ENCODE results near the gene FMN1. TPM values are rescaled to one million over a fixed set of nuclear protein-coding genes. Genes with fewer than 3 reads are reported as not detected.

The FMN1 gene
- total RNA-seq, 1 experiment from 2014 or later = 1.2 TPM

DNA sequence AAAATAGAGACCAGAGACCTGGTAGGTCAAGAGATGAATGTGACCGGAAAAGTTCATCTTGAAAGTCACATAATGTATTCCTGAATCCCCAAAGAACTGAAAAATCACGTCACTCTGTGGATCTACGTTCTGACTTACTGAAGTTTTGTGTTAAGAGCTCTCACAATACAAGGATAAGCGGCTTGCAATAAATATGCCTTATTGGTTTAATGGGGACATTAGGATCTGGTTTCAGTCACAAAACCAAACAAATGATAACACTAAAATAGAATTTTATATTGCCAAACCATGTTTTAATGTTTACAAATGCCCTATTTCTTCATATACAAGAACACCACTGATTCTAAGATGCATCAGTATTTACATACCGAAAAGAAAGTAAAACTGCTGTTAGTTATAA lies 164.2 kb downstream of the FMN1 start:
- TF ChIP-seq, protein P1, sequence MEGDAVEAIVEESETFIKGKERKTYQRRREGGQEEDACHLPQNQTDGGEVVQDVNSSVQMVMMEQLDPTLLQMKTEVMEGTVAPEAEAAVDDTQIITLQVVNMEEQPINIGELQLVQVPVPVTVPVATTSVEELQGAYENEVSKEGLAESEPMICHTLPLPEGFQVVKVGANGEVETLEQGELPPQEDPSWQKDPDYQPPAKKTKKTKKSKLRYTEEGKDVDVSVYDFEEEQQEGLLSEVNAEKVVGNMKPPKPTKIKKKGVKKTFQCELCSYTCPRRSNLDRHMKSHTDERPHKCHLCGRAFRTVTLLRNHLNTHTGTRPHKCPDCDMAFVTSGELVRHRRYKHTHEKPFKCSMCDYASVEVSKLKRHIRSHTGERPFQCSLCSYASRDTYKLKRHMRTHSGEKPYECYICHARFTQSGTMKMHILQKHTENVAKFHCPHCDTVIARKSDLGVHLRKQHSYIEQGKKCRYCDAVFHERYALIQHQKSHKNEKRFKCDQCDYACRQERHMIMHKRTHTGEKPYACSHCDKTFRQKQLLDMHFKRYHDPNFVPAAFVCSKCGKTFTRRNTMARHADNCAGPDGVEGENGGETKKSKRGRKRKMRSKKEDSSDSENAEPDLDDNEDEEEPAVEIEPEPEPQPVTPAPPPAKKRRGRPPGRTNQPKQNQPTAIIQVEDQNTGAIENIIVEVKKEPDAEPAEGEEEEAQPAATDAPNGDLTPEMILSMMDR (IDR thresholded peaks at IDR 0.05; ENCODE audit: unreplicated experiment) = no peak
- Mint-ChIP-seq H3K27ac (ENCODE audit: low read depth, unreplicated experiment) (no peak overlapping the region), H3K4me3 (ENCODE audit: unreplicated experiment) (no peak overlapping the region), H3K4me1 (ENCODE audit: insufficient read depth, unreplicated experiment) (no peaks in the 10 kb centered on the region), H3K27me3 (ENCODE audit: insufficient read depth, unreplicated experiment) (no peaks in the 10 kb centered on the region), H3K9me3 (ENCODE audit: unreplicated experiment) (no peaks in the 10 kb centered on the region), H3K36me3 (ENCODE audit: insufficient read depth, unreplicated experiment) (no peaks in the 10 kb centered on the region)
- POLR2A ChIA-PET = interaction anchor here (1.3 kb wide), 1 partner anchor 8 kb away, joined by 3 read pairs; no protein-coding TSS in a partner anchor
- CTCF ChIA-PET = interaction anchor here (1.1 to 1.2 kb wide), 3 partner anchors 8 to 103 kb away, joined by 3 to 4 read pairs (median 4); no protein-coding TSS in a partner anchor
- no TSS peak for BruUV-seq (replicated peaks)
- DNase-seq (ENCODE audit: unreplicated experiment) = no peak
- intact Hi-C loops (cut with micrococcal nuclease) = no loop called here

DNA sequence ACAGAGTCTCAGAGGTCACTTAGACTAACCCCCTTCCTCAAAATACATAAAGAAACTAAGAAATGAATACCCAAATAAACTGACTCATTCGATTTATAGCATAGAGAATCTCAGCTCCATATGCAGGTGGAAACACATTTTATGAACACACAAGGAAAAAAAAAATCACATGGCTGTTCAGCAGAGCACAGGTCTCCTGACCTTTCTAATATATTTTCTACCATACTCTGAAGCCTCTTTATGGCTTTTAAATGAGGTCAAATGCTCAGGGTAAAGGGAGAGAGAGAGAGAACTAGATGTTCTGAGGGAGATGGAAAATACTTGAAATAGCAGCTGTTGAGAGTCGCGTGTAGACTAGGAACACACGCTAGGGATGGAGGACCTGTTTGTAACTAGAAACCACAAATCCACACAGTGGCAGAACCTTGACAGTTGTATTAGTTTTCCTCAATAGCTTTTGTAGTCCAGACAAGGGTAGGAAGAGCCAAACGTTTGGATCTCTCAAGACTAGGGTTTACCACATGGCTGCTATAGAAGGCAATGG lies 165.3 kb downstream of the FMN1 start:
- BruUV-seq (replicated peaks) = no TSS peak
- H3K9me3 Mint-ChIP-seq (ENCODE audit: unreplicated experiment) = no peaks in the 10 kb centered on the region
- intact Hi-C loops (cut with micrococcal nuclease) = no loop called here

DNA sequence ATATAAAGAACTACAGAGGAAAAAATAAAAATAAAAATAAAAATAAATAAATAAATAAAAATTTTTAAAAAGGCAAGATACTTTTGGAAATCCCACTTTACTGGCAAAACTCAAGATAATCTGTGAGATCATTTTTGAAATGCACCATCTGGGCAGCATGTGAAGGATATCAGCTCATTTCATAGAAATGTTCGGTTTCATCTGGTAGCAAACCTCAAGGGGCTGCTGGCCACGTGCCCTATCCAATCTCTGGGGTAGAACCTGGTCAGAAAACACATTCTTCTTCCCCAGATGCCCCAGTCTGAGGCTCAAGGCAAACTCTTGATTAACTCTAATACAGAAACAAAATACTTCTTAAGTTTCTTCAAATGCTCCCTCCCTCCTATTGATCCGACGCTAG lies 166.0 kb downstream of the FMN1 start:
- Mint-ChIP-seq H3K27ac (ENCODE audit: low read depth, unreplicated experiment) (no peak overlapping the region), H3K4me3 (ENCODE audit: unreplicated experiment) (no peak overlapping the region), H3K9me3 (ENCODE audit: unreplicated experiment) (no peaks in the 10 kb centered on the region), H3K36me3 (ENCODE audit: insufficient read depth, unreplicated experiment) (no peaks in the 10 kb centered on the region), H3K27me3 (ENCODE audit: insufficient read depth, unreplicated experiment) (no peaks in the 10 kb centered on the region), H3K4me1 (ENCODE audit: insufficient read depth, unreplicated experiment) (no peaks in the 10 kb centered on the region)
- BruUV-seq (replicated peaks) = no TSS peak
- DNase-seq (ENCODE audit: unreplicated experiment) = no peak
- CTCF ChIA-PET = interaction anchor here (0.8 to 4.4 kb wide), 5 partner anchors 7 to 104 kb away, joined by 3 to 25 read pairs (median 3); no protein-coding TSS in a partner anchor
- POLR2A ChIA-PET = interaction anchor here (1.4 to 1.6 kb wide), 2 partner anchors 16 to 40 kb away, joined by 3 to 4 read pairs; no protein-coding TSS in a partner anchor
- TF ChIP-seq, protein P1 (IDR thresholded peaks at IDR 0.05; ENCODE audit: unreplicated experiment) = no peak
- intact Hi-C loops (cut with micrococcal nuclease) = no loop called here

More for the DNA sequence above, 165.3 kb downstream of the FMN1 start:
- Mint-ChIP-seq H3K36me3 (ENCODE audit: insufficient read depth, unreplicated experiment) (no peaks in the 10 kb centered on the region), H3K4me3 (ENCODE audit: unreplicated experiment) (no peak overlapping the region), H3K27me3 (ENCODE audit: insufficient read depth, unreplicated experiment) (no peaks in the 10 kb centered on the region), H3K4me1 (ENCODE audit: insufficient read depth, unreplicated experiment) (no peaks in the 10 kb centered on the region), H3K27ac (ENCODE audit: low read depth, unreplicated experiment) (no peak overlapping the region)
- CTCF ChIA-PET = interaction anchor here (0.6 to 1.4 kb wide), 6 partner anchors 8 to 374 kb away, joined by 3 to 6 read pairs (median 3); no protein-coding TSS in a partner anchor
- TF ChIP-seq, protein P1 (IDR thresholded peaks at IDR 0.05; ENCODE audit: unreplicated experiment) = no peak
- POLR2A ChIA-PET = interaction anchor here (0.6 to 1.6 kb wide), 3 partner anchors 16 to 1299 kb away, joined by 3 to 4 read pairs (median 3); no protein-coding TSS in a partner anchor
- DNase-seq (ENCODE audit: unreplicated experiment) = no peak

DNA sequence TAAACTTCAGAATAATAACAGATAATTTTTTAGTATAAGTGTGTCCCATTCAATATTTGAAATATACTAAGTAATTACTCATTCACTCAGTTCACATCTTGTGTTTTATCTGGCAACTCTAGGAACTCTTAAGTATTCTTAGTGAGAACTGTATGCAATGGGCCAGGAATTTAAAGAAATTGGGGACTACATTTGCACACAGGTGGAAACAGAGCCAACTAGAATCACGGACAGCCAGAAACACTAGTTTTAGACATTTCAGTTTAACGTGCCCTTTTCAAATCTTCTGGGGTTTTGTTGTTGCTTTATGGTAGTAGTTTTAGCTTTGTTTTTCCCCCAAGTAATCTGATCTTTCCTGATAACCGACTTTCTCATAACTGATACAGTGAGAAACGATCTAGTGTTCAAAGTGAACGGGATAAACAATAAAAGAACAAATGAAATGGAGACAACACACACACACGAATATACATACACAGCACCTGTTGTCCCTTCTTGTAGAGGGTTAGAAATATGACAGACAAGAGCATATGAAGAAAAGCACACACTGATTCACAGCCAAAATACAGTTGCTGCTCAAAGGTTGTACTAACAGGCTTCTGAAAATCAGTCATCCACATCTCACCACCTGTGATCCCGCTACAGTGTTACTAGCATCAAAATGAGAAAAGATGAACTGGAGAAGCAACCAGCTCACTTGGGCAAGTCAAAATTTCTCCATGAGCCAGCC lies 167.0 kb downstream of the FMN1 start:
- Mint-ChIP-seq H3K4me3 (ENCODE audit: unreplicated experiment) (no peak overlapping the region), H3K27ac (ENCODE audit: low read depth, unreplicated experiment) (no peak overlapping the region), H3K9me3 (ENCODE audit: unreplicated experiment) (no peaks in the 10 kb centered on the region), H3K36me3 (ENCODE audit: insufficient read depth, unreplicated experiment) (no peaks in the 10 kb centered on the region), H3K27me3 (ENCODE audit: insufficient read depth, unreplicated experiment) (no peaks in the 10 kb centered on the region), H3K4me1 (ENCODE audit: insufficient read depth, unreplicated experiment) (peaks cover 5% of the 10 kb centered on the region)
- no TSS peak for BruUV-seq (replicated peaks)
- ChIA-PET CTCF (interaction anchor here (1.1 to 4.4 kb wide), 4 partner anchors 14 to 673 kb away, joined by 3 to 25 read pairs (median 4); no protein-coding TSS in a partner anchor), POLR2A (interaction anchor here (2.0 kb wide), 1 partner anchor 14 kb away, joined by 6 read pairs; no protein-coding TSS in a partner anchor)
- intact Hi-C loops (cut with micrococcal nuclease) = no loop called here
- TF ChIP-seq, protein P1 (IDR thresholded peaks at IDR 0.05; ENCODE audit: unreplicated experiment) = no peak
- no peak for DNase-seq (ENCODE audit: unreplicated experiment)

Data from MCF 10A (cell line).